Neural crest cell (in vitro differentiated cells): ENCODE measurements around the gene TUBB1. TPM values are rescaled to one million over a fixed set of nuclear protein-coding genes. Genes with fewer than 3 reads are reported as not detected.

ENCODE experiments used
- DNase-seq: peaks from one replicate; pipeline ENCODE4 v3.0.0; 2021; ENCODE audit warnings: low read depth, mixed read lengths, low spot score
- H3K27ac Mint-ChIP-seq: one replicate; pipeline ENCODE4 v1.8.0; 2021; ENCODE audit warnings: mild to moderate bottlenecking, mixed read lengths; ENCODE audit not compliant: unreplicated experiment
- H3K27me3 Mint-ChIP-seq: 2 replicates; pipeline ENCODE4 v1.8.0; 2021; ENCODE audit warnings: low read depth, mild to moderate bottlenecking, mixed read lengths
- H3K36me3 Mint-ChIP-seq: 2 replicates; pipeline ENCODE4 v1.8.0; 2021; ENCODE audit warnings: low read depth, mild to moderate bottlenecking, mixed read lengths
- H3K4me1 Mint-ChIP-seq: 2 replicates; pipeline ENCODE4 v1.8.0; 2021; ENCODE audit warnings: mixed read lengths
- H3K4me3 Mint-ChIP-seq: one replicate; pipeline ENCODE4 v1.8.0; 2021; ENCODE audit warnings: mild to moderate bottlenecking, mixed read lengths
- H3K9me3 Mint-ChIP-seq: 2 replicates; pipeline ENCODE4 v1.8.0; 2021; ENCODE audit warnings: mixed read lengths
- CTCF ChIP-seq: fragments of 200-600 bp; sonication (generic); conservative IDR thresholded peaks from 2 replicates; pipeline ENCODE4 v1.5.0; 2021; ENCODE audit warnings: antibody characterized with exemption, mild to moderate bottlenecking
- total RNA-seq: library from RNA; stranded (reverse); gene quantifications from 2 replicates; pipeline ENCODE4 v1.2.1, GENCODE V29; 2021

Gene TUBB1
- total RNA-seq, 1 donor from 2014 or later: not detected

- peaks cover 39% of the 10 kb centered on the region for H3K4me1 Mint-ChIP-seq
- no peaks in the 10 kb centered on the region for H3K36me3 Mint-ChIP-seq
- no peak for DNase-seq
- H3K27me3 Mint-ChIP-seq: no peaks in the 10 kb centered on the region
- TF ChIP-seq CTCF: no peak
- no peaks in the 10 kb centered on the region for H3K9me3 Mint-ChIP-seq
- peak overlapping the region; percentile 68 for H3K4me3 Mint-ChIP-seq
- H3K27ac Mint-ChIP-seq: peak overlapping the region; percentile 57
Measured at GRCh38 chr20:59005523-59006166, 13.6 kb upstream of the TUBB1 start.

- no peak for DNase-seq
- Mint-ChIP-seq H3K9me3 (no peaks in the 10 kb centered on the region), H3K4me3 (peak overlapping the region; percentile 68), H3K27ac (no peak overlapping the region), H3K4me1 (peaks cover 46% of the 10 kb centered on the region), H3K36me3 (no peaks in the 10 kb centered on the region), H3K27me3 (no peaks in the 10 kb centered on the region)
- TF ChIP-seq CTCF: no peak
Measured at GRCh38 chr20:59006167-59006863, 12.9 kb upstream of the TUBB1 start.

GRCh38 chr20:59006864-59007664 lies 12.2 kb upstream of the TUBB1 start, which contains the start of gene CTSZ:
CTSZ (minus strand) TSS chr20:59007254; CDS start chr20:59007128, 126 bp downstream.
- TF ChIP-seq CTCF: no peak
- Mint-ChIP-seq H3K9me3 (no peaks in the 10 kb centered on the region), H3K4me3 (peak within 1 kb of the TSS; percentile 68), H3K27me3 (no peaks in the 10 kb centered on the region), H3K36me3 (no peaks in the 10 kb centered on the region), H3K27ac (no peak within 1 kb of the TSS), H3K4me1 (peaks cover 49% of the 10 kb centered on the region)
- no peak for DNase-seq

- TF ChIP-seq CTCF: no peak
- H3K27me3 Mint-ChIP-seq: no peaks in the 10 kb centered on the region
- peak overlapping the region; percentile 68 for H3K4me3 Mint-ChIP-seq
- no peaks in the 10 kb centered on the region for H3K36me3 Mint-ChIP-seq
- H3K4me1 Mint-ChIP-seq: peaks cover 41% of the 10 kb centered on the region
- H3K9me3 Mint-ChIP-seq: no peaks in the 10 kb centered on the region
- no peak overlapping the region for H3K27ac Mint-ChIP-seq
- no peak for DNase-seq
Measured at GRCh38 chr20:59007665-59008511, 11.3 kb upstream of the TUBB1 start.
